Measurements from ENCODE around the gene TMPRSS9. TPM values are rescaled to one million over a fixed set of nuclear protein-coding genes. Genes with fewer than 3 reads are reported as not detected.

Gene TMPRSS9
- total RNA-seq, 1 donor from 2014 or later: not detected

DNA sequence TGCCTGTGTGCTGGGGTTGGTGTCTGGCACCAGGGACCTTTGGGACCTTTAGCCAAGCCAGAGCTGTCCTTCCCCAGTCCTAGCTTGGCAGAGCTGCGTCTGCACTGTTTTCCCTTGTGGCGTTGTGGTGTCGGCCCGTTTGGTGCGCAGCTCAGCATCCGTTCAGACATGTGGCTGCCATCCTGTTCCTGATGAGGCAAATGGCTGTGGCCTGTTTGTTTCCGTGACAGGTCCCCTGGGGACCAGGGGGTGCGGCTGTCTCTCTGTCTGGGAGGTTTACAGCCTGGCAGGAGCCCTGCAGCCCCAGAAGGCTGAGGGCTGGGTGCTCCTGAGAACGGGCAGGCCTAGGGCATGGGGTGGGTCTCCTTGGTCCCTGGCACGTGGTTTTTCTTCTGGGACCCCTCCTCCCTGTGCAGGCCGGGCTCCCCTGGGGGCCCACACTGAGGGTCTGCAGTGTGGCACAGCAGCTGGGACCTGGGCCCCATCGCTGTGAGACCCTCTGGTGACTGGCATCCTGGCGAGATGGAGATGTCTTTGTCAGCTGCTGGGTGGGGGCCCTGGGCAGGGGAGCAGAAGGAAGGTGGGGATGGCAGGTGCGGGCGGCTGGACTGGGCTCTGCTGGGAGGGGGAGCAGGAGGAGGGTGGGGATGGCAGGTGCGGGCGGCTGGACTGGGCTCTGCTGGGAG is 27.6 kb upstream of the TMPRSS9 start:
- H3K36me3 Mint-ChIP-seq (ENCODE audit: low read depth): peaks cover 22% of the 10 kb centered on the region
- peak; percentile 41 for DNase-seq (ENCODE audit: low spot score)
- no peaks in the 10 kb centered on the region for H3K27me3 Mint-ChIP-seq (ENCODE audit: low read depth)
- peaks cover 9% of the 10 kb centered on the region for H3K9me3 Mint-ChIP-seq
- H3K4me1 Mint-ChIP-seq (ENCODE audit: low read depth): peaks cover 28% of the 10 kb centered on the region
- no peak overlapping the region for H3K4me3 Mint-ChIP-seq (ENCODE audit: low read depth)
- intact Hi-C loops (cut with micrococcal nuclease): no loop called here
- peak overlapping the region; percentile 68 for H3K27ac Mint-ChIP-seq

DNA sequence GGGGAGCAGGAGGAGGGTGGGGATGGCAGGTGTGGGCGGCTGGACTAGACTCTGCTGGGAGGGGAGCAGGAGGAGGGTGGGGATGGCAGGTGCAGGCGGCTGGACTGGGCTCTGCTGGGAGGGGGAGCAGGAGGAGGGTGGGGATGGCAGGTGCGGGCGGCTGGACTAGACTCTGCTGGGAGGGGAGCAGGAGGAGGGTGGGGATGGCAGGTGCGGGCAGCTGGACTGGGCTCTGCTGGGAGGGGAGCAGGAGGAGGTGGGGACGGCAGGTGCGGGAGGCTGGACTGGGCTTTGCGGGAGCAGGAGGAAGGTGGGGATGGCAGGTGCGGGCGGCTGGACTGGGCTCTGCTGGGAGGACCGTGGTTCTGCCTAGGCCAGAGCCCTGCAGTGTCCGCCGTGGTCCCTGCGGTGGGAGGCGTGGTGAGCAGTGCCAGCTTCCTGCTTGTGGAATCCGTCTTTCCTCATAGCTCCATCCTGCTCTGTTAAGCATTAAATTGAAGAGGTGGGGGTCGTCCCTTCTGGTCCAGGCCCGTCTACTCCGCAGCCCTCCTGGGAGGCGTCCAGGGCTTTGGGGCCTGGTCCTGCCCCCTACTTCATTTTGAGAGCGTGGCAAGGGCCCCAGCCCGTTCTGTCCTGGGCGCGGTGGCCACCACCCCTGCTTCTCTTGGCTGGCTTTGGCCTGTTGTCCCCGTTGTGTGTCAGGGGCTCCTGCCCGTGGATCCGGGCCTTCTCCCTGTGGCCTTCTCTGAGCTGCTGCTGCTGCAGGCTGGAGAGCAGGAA is 26.8 kb upstream of the TMPRSS9 start:
- H3K4me3 Mint-ChIP-seq (ENCODE audit: low read depth): no peak overlapping the region
- intact Hi-C loops (cut with micrococcal nuclease): no loop called here

DNA sequence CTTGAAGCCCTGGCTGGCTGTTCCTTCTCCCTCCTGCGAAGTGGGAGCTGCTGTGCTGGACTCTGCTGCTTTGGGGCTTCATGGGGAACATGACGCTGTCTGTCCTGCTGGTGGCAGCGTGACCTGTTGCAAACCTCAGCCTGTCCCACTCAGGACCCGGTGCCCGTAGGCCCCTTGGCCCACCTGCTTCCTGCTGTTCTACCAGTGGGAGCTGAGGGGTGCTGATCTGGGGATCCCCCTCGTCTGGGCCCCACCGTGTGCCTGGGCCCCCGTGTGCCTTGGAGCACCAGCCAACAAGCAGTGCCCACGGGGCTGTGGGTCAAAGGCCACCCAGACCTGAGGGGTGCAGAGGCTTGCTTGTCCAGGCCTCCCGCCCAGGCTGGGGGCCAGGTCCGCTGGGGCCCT is 26.3 kb upstream of the TMPRSS9 start:
- H3K27me3 Mint-ChIP-seq (ENCODE audit: low read depth): no peaks in the 10 kb centered on the region
- peaks cover 17% of the 10 kb centered on the region for H3K36me3 Mint-ChIP-seq (ENCODE audit: low read depth)
- H3K4me3 Mint-ChIP-seq (ENCODE audit: low read depth): no peak overlapping the region
- intact Hi-C loops (cut with micrococcal nuclease): no loop called here
- peaks cover 9% of the 10 kb centered on the region for H3K9me3 Mint-ChIP-seq
- H3K4me1 Mint-ChIP-seq (ENCODE audit: low read depth): peaks cover 25% of the 10 kb centered on the region
- DNase-seq (ENCODE audit: low spot score): no peak
- no peak overlapping the region for H3K27ac Mint-ChIP-seq

More for the DNA sequence above, 26.8 kb upstream of the TMPRSS9 start:
- no peaks in the 10 kb centered on the region for H3K27me3 Mint-ChIP-seq (ENCODE audit: low read depth)
- H3K4me1 Mint-ChIP-seq (ENCODE audit: low read depth): peaks cover 25% of the 10 kb centered on the region
- DNase-seq (ENCODE audit: low spot score): no peak
- no peak overlapping the region for H3K27ac Mint-ChIP-seq
- H3K36me3 Mint-ChIP-seq (ENCODE audit: low read depth): peaks cover 20% of the 10 kb centered on the region
- peaks cover 9% of the 10 kb centered on the region for H3K9me3 Mint-ChIP-seq

DNA sequence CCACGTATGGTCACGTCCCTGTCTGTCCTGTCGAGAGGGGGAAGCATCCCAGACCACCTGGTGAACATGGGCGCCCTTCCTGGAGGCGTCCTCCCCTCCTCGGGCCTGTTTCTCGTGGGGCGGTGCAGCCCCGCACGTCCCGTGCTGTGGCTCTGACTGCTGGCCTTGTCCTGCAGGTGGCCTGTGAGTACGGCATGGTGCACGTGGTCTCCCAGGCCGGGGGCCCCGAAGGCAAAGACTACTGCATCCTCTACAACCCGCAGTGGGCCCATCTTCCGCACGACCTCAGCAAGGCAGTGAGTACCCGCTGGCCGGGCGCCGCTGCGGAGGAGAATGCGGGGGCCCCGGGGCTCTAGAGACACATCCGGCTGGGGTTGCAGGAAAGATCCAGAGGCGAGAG is 25.6 kb upstream of the TMPRSS9 start:
- H3K27ac Mint-ChIP-seq: no peak overlapping the region
- peaks cover 9% of the 10 kb centered on the region for H3K9me3 Mint-ChIP-seq
- H3K36me3 Mint-ChIP-seq (ENCODE audit: low read depth): peaks cover 13% of the 10 kb centered on the region
- intact Hi-C loops (cut with micrococcal nuclease): no loop called here
- H3K4me3 Mint-ChIP-seq (ENCODE audit: low read depth): no peak overlapping the region
- no peaks in the 10 kb centered on the region for H3K27me3 Mint-ChIP-seq (ENCODE audit: low read depth)
- no peak for DNase-seq (ENCODE audit: low spot score)
- H3K4me1 Mint-ChIP-seq (ENCODE audit: low read depth): peaks cover 21% of the 10 kb centered on the region

DNA sequence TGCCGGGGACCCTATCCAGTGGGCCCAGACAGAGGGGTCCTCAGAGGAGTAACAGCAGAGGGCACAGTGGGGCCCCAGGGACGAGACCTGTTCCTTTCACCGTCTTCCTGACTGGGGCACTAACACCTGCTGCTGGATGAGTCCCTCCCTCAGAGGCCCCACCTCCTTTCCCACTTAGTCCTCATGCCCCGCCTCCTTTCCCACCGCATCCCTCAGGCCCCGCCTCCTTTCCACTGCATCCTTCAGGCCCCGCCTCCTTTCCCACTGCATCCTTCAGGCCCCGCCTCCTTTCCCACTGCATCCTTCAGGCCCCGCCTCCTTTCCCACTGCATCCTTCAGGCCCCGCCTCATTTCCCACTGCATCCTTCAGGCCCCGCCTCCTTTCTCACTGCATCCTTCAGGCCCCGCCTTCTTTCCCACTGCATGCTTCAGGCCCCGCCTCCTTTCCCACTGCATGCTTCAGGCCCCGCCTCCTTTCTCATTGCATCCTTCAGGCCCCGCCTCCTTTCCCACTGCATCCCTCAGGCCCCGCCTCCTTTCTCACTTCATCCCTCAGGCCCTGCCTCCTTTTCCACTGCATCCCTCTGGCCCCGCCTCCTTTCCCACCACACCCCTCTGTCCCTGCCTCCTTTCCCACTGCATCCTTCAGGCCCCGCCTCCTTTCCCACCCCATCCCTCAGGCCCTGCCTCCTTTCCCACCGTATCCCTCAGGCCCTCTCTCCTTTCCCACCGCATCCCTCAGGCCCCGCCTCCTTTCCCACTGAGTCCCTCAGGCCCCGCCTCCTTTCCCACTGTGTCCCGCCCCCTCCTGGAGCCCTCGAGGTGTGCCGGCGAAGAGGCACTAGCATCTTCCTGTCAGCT is 24.8 kb upstream of the TMPRSS9 start:
- no peak for DNase-seq (ENCODE audit: low spot score)
- Mint-ChIP-seq H3K27ac (peak overlapping the region; percentile 60), H3K36me3 (ENCODE audit: low read depth) (peaks cover 12% of the 10 kb centered on the region), H3K9me3 (peaks cover 9% of the 10 kb centered on the region), H3K27me3 (ENCODE audit: low read depth) (no peaks in the 10 kb centered on the region), H3K4me3 (ENCODE audit: low read depth) (no peak overlapping the region), H3K4me1 (ENCODE audit: low read depth) (peaks cover 15% of the 10 kb centered on the region)
- intact Hi-C loops (cut with micrococcal nuclease): no loop called here

DNA sequence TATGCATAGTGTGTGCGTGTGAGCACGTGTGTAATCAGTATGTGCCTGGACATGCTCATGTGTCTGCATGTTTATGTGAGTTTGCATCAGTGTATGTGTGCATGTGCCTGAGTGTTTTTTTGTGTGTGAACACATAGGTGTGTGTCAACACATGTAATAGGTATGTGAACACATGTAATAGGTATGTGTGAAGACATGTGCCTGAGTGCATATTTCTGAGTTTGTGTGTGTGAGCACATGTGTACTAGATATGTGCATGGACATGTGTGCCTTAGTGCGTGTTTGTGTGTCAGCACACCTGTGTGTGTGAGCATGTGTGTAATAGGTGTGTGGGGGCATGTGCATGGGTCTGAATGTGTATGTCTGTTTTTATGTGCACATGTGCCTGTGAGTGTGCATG is 24.2 kb upstream of the TMPRSS9 start:
- peak overlapping the region; percentile 60 for H3K27ac Mint-ChIP-seq
- peaks cover 9% of the 10 kb centered on the region for H3K9me3 Mint-ChIP-seq
- H3K4me1 Mint-ChIP-seq (ENCODE audit: low read depth): peaks cover 10% of the 10 kb centered on the region
- DNase-seq (ENCODE audit: low spot score): no peak
- no peaks in the 10 kb centered on the region for H3K27me3 Mint-ChIP-seq (ENCODE audit: low read depth)
- H3K4me3 Mint-ChIP-seq (ENCODE audit: low read depth): no peak overlapping the region
- intact Hi-C loops (cut with micrococcal nuclease): no loop called here
- peaks cover 12% of the 10 kb centered on the region for H3K36me3 Mint-ChIP-seq (ENCODE audit: low read depth)

DNA sequence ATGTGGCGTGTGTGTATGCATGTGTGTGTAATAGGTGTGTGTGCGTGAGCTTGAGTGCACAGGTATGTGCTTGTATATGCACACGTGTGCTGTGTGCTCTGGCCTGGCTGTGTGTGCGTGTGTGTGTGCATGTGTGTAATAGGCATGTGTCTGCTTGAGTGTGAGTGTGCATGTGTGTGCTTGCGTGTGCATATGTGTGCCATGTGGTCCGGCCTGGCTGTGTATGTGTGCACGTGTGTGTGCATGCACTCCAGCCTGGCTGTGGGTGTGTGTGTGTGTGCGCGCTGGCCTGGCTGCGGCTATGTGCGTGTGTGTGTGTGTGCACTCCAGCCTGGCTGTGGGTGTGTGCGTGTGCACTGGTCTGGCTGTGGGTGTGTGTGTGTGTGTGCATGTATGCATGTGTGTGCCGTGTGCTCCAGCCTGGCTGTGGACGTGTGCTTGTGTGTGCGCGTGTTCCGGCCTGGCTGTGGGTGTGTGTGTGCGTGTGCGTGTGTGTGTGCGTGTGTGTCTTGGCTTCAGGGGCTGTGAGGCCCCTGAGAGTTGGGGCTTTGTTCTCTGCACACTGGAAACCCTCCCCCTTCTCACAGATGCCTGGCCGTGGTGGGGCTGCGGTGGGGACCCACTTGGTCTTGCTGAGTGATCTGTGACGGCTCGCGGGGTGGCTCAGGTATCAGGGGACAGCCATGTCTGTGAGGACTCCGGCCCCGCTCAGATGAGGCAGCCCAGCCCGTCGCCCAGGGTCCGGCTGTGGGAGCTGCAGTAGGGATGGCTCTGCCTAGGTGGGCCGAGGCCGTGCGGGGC is 23.3 kb upstream of the TMPRSS9 start:
- H3K27ac Mint-ChIP-seq: no peak overlapping the region
- DNase-seq (ENCODE audit: low spot score): no peak
- intact Hi-C loops (cut with micrococcal nuclease): no loop called here
- H3K9me3 Mint-ChIP-seq: peaks cover 9% of the 10 kb centered on the region
- H3K4me3 Mint-ChIP-seq (ENCODE audit: low read depth): no peak overlapping the region
- peaks cover 9% of the 10 kb centered on the region for H3K4me1 Mint-ChIP-seq (ENCODE audit: low read depth)
- no peaks in the 10 kb centered on the region for H3K27me3 Mint-ChIP-seq (ENCODE audit: low read depth)
- H3K36me3 Mint-ChIP-seq (ENCODE audit: low read depth): peaks cover 12% of the 10 kb centered on the region

DNA sequence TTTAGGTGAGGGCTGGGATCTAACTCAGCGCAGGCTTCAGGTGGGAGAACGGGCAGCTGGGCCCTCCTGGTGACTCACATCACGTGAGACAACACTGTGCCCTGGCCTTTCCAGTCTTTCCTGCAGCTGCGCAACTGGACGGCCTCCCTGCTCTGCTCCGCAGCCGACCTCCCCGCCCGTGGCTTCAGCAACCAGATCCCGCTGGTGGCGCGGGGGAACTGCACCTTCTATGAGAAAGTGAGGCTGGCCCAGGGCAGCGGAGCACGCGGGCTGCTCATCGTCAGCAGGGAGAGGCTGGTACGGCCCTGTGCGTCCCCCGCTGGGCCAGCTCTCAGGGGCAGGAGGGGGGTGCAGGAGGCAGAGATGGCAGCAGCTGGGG is 22.7 kb upstream of the TMPRSS9 start:
- Mint-ChIP-seq H3K36me3 (ENCODE audit: low read depth) (peaks cover 12% of the 10 kb centered on the region), H3K4me1 (ENCODE audit: low read depth) (peaks cover 5% of the 10 kb centered on the region), H3K4me3 (ENCODE audit: low read depth) (no peak overlapping the region), H3K9me3 (peaks cover 9% of the 10 kb centered on the region), H3K27ac (no peak overlapping the region), H3K27me3 (ENCODE audit: low read depth) (no peaks in the 10 kb centered on the region)
- intact Hi-C loops (cut with micrococcal nuclease): no loop called here
- no peak for DNase-seq (ENCODE audit: low spot score)

DNA sequence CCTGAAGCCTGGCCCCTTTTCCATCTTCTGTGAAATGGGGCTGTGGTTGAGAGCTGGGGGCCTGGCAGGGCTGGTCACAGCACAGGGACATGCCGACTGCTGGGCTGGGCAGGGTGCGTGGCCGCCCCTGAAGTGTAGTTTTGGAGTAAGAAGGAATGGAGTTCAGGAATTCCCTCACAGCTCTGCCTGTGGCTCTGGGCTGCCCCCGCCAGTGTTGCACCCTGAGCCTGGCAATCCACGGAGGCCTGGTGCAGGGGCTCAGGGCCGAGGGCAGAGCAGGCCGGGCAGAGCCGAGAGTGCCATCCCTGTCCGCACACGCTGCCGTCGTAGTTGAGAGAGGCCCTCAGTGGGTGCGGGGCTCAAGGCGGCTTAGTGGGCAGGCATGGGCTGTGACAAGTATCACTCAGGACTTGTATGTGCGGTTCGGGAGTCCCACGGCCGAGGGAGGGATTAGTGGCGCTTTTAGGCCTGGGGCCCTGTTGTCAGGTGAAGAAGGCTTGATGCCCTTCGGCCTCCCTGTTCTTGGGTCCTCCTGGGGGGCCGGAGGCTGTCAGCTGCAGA is 21.9 kb upstream of the TMPRSS9 start:
- H3K9me3 Mint-ChIP-seq: peaks cover 9% of the 10 kb centered on the region
- intact Hi-C loops (cut with micrococcal nuclease): no loop called here

DNA sequence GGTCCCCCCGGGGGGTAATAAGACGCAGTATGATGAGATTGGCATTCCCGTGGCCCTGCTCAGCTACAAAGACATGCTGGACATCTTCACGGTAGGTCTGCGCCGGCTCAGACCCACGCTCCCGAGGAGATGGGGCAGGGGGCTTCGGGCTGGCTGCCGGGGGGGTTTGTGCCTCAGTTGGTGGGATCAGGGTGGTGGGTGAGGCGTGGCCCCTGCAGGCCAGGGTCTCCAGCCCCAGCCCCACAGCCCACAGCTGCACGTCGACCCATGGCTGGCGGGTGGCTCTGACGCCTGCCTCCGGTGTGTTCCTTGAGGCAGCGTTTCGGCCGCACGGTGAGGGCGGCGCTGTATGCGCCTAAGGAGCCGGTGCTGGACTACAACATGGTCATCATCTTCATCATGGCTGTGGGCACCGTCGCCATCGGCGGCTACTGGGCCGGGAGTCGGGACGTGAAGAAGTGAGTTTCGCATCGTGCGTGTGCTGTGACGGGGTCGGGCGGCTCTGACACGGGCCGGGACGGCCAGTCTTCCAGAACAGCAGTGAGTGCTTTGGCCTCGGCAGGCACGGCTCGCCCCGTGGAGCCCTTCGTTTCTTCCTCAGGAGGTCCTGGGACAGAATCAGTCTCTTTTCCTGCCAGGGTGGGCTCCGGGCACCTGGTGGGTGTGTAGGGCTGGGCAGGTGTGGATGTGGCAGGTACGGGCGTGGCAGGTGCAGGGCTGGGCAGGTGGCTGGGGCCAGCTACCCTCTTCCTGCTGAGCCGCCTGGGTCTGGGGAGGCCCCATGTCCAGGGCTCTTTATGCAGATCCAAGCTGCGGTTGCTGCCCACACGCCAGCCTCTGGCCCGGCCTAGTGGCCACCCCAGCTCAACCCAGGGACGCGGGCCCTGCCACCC is 21.1 kb upstream of the TMPRSS9 start:
- intact Hi-C loops (cut with micrococcal nuclease): no loop called here
- no peak overlapping the region for H3K4me3 Mint-ChIP-seq (ENCODE audit: low read depth)
- H3K27me3 Mint-ChIP-seq (ENCODE audit: low read depth): no peaks in the 10 kb centered on the region
- DNase-seq (ENCODE audit: low spot score): no peak
- no peak overlapping the region for H3K27ac Mint-ChIP-seq
- peaks cover 9% of the 10 kb centered on the region for H3K9me3 Mint-ChIP-seq
- H3K36me3 Mint-ChIP-seq (ENCODE audit: low read depth): peaks cover 12% of the 10 kb centered on the region
- peaks cover 1% of the 10 kb centered on the region for H3K4me1 Mint-ChIP-seq (ENCODE audit: low read depth)

More for the DNA sequence above, 21.9 kb upstream of the TMPRSS9 start:
- peaks cover 12% of the 10 kb centered on the region for H3K36me3 Mint-ChIP-seq (ENCODE audit: low read depth)
- DNase-seq (ENCODE audit: low spot score): no peak
- H3K27me3 Mint-ChIP-seq (ENCODE audit: low read depth): no peaks in the 10 kb centered on the region
- no peak overlapping the region for H3K4me3 Mint-ChIP-seq (ENCODE audit: low read depth)
- no peak overlapping the region for H3K27ac Mint-ChIP-seq
- peaks cover 4% of the 10 kb centered on the region for H3K4me1 Mint-ChIP-seq (ENCODE audit: low read depth)

DNA sequence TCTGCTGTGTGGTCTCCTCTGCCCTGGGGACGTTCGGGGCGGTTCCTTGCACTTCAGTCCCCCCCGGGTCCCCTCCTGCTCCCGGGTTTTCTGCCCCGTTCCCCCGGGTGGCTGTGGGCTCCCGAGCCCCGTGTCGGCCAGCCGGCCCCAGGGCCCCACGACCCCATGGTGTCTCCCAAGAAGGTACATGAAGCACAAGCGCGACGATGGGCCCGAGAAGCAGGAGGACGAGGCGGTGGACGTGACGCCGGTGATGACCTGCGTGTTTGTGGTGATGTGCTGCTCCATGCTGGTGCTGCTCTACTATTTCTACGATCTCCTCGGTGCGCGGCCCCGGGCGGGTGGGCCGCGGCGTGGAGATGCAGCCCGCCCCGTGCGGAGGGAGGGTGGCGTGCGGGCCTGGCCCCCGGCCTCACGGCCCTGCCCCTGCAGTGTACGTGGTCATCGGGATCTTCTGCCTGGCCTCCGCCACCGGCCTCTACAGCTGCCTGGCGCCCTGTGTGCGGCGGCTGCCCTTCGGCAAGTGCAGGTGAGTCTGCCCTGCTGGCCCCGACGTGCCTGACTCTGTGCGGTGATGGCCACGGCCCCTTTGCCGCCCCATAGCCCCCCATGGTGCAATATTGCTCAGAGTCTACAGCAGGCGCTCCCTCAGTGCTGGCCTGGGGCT is 20.3 kb upstream of the TMPRSS9 start:
- H3K4me1 Mint-ChIP-seq (ENCODE audit: low read depth): peaks cover 1% of the 10 kb centered on the region
- no peak overlapping the region for H3K4me3 Mint-ChIP-seq (ENCODE audit: low read depth)
- DNase-seq (ENCODE audit: low spot score): no peak

More for the DNA sequence above, 20.3 kb upstream of the TMPRSS9 start:
- H3K27ac Mint-ChIP-seq: no peak overlapping the region
- peaks cover 12% of the 10 kb centered on the region for H3K36me3 Mint-ChIP-seq (ENCODE audit: low read depth)
- no peaks in the 10 kb centered on the region for H3K27me3 Mint-ChIP-seq (ENCODE audit: low read depth)
- intact Hi-C loops (cut with micrococcal nuclease): no loop called here
- peaks cover 9% of the 10 kb centered on the region for H3K9me3 Mint-ChIP-seq
